Medulla oblongata (tissue), 1 donor: Measurements from ENCODE around the gene CD69.

Experiments used
- DNase-seq: peaks from one replicate; pipeline ENCODE4 v3.0.0-alpha.2; 2015; ENCODE audit errors: extremely low spot score

CD69 gene

DNA sequence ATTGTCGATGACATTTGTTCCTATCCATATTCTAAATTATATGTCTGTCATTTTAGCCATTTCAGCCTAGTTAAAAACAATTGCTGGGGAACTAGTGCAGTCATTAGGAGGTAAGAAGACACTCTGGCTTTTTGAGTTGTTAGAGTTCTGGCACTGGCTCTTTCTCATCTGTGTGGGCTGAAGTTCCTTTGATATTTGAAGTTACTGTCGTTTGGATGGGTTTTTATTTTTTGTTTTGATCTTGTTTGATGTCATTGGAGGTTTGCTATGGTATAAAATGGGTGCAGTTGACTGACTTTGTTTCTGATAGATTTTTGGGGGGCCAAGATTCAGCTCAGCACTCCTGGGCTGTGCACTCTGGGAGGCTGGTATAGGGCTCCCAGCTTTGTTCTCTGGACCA is 20.7 kb upstream of the CD69 start:
- no peak for DNase-seq

GRCh38 chr12:9779209-9779608 is 18.5 kb upstream of the CD69 start:
- no peak for DNase-seq

DNA sequence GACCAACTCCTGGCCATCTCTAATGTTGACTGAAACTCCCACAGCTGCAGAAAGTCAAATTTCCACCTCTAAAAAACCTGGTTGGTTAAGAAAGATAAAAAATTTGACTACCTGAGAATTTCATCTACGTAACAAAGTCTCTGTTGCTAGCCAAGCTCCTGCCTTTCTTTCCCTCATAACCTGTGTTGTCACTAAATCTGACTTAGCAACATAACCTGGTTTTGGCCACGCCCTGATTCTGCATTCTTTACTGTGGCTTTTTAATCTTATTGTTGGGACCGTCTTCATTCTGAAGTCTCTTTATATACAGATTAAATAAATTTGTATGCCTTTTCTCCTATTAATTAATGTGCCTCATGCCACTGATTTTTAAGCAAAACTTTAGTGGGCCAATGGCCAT is 16.1 kb upstream of the CD69 start:
- no peak for DNase-seq

DNA sequence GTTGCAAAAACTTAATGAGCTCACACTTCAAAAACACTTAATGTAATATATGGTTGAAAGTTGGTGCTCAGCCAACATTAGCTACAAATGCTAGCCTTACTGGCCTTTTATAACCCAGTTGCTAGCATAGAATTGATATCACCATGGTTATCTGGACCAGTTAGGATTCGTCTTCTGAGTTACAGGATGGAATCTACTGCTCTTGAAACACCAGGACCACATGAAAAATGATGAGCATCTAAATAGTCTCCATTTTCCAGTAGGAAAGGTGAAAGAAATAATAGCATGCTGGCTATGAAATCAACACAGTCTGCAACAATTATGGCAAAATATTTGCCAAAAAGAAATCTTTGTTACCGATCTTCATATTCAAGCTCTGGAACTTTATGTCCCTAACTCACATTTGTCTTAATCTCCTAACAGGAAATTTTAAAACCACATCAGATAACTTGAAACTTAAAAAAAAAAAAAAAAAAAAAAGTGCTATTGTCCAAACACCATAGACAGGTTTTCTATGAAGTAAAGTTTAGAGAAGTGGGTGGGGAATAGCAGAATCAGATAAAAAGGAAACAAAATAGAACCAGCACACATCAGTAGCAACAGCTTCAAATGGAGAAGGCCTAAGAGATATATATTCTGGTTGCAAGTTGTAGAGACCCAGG is 12.6 kb upstream of the CD69 start:
- no peak for DNase-seq

DNA sequence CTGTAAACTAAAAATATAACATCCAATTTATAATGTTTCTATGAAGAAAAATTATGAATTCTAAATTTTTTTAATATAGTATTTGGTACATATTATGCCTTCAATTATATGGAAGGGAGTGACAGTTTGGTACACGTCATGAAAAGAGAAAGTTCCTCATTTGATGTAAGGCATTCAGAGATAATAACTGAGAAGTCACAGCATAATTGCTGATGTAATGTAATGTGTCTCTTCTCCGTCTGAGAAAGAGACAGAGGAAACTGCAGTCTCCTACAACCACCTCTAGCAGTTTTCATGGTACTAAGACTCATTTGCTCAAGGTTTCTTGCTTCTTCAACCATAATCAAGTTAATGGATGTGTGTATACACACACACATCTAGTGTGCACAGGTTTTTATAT is 2.3 kb upstream of the CD69 start:
- DNase-seq, result no peak

DNA sequence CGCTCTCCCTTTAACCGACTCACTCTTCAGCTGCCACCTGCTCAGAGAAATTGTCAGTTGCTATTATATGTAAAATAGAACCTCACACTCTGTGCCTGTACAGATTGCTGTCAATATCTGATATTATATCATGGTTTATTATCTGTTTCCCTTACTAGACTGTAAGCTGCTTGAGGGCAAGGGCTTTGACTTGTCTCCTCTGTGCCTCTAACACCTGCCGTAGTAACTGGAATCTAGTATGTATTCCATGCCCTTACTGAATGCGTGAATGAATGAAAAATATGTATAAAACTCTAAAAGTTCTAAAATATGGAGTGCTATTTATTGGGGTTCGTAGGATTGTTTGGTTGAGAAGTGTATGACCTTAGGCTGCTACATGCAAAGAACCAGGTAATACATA is 1.7 kb upstream of the CD69 start:
- DNase-seq, result no peak

DNA sequence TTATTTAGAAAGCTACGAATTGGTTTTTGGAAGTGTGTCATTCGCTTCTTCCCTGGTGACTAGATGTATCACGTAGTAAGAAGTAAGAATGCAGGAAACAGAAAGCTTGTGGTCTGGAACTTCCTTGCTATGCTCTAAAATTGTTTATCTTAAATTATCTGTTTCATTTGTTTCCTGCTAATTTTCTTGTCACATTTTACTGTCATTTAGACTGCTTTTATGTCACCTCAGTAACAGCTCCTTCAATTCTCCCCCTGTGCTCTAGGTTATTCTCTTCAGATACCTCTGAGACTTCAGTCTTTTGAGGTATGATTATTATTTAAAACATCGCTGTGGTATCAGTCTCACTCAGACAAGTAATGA is 699 bp upstream of the CD69 start:
- peak; percentile 51 for DNase-seq

GRCh38 chr12:9760120-9760519 is 581 bp downstream of the CD69 start:
- DNase-seq, result no peak

DNA sequence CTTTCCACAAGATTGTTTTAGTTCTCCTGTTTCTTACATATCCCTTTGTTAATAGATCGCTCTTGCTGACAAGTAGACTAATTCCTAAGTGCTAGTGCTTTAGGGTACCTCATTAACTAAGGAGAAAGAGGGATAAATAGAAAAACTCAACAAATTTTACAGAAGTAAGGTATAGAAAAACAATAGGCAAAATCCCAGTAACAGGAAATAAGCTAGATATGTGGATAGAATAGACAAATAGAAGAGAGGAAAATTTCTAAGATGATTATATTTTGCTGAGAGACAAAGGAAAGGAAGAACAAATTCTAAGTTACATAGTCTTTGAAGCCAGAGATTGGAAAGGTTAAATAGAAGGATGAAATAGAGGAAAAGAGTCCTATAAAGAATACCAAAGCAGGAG is 1.0 kb downstream of the CD69 start:
- no peak for DNase-seq

GRCh38 chr12:9758119-9758518 is 2.6 kb downstream of the CD69 start:
- no peak for DNase-seq

GRCh38 chr12:9757433-9758025 is 3.2 kb downstream of the CD69 start:
- no peak for DNase-seq

GRCh38 chr12:9756706-9757105 is 4.0 kb downstream of the CD69 start:
- DNase-seq, result no peak

GRCh38 chr12:9756170-9756569 is 4.5 kb downstream of the CD69 start:
- no peak for DNase-seq

DNA sequence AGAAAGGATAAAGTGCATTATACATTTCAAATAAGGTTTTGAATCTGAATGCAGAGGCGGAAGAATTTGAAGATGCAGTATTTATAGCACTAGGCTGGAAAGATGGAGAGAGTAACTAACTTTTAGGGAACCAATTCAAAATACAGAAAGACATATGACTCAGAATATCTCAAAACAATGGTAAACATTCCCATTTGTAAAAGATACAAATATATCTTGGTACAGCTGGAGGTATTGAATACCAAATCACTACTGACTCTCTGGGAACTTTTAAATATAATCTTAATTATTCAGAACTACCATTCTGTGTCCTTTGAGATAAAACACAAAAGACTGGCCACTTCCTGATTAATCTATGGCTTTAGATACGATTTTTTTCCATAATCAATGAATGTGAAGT is 5.1 kb downstream of the CD69 start:
- no peak for DNase-seq

- no peak for DNase-seq
Measured at GRCh38 chr12:9755035-9755434, 5.7 kb downstream of the CD69 start.

DNA sequence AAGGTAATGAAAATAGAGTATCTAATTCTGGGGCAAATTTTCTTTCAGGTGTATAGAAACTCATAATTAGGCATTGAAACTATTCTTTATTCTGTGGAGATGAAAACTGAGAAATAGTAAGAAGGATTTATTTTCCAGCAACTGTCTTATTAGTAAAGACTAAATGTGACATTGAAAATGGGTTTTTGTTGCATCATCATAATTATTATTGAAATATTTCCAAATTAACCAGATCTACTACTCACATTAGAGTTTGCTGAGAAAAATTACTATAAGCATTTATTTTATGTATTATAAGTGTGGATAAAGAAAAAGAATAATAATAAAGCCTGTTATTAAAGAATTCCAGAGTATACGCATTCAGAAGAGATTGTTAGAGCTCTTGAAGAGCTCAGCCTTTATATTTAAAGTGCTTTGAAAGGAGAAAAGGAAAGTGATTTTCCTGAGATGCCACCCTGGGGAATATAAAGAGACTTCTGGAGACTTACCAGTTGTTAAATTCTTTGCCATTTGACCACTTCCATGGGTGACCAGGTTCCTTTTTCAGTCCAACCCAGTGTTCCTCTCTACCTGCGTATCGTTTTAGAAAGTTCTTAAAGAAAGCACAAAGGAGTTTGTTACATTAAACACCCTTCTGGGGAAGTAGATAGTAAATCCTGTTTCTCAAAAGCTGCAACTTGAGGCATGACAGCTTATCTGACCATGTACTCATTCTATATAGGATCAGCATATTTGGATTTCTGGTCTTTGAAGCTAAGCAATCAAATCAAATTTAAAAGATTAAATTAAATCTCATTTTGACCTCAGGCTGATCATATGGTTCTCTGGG is 6.4 kb downstream of the CD69 start:
- DNase-seq, result no peak

- no peak for DNase-seq
Measured at GRCh38 chr12:9753498-9753897, 7.2 kb downstream of the CD69 start.

GRCh38 chr12:9753073-9753472 is 7.6 kb downstream of the CD69 start:
- DNase-seq, result no peak

DNA sequence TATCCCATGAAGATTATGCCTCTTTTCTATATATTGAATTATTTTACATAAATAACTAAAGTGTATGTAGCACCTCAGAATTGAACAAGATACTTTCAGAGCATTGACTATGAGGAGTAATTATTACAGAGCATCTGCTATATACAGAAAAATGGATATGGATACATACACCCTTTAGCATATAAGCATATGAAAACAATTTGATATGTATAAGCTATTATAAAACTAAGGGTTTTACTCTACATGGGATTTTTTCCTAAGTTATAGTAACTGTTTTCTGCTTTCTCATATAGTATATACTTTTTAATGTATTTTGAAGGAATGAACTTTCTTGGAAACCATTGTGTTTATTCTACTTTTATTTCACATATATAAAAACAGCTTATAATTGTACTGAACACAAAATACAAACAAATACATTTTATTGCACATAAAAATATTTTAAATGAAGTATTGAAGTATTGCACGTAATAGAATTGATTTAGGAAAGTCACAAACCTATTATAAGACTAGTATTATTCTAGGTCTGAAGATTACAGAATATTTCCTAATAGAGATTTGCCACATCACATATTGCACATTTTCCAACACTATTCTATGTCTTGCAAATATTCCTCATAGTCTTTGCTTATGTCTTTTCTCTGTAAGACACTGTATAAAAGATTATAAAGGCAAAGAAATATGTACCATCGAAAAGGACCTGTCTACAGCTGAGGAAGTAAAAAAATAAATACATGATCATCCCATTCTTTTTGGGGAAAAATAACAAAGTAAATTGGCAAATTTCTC is 8.4 kb downstream of the CD69 start:
- DNase-seq, result no peak

DNA sequence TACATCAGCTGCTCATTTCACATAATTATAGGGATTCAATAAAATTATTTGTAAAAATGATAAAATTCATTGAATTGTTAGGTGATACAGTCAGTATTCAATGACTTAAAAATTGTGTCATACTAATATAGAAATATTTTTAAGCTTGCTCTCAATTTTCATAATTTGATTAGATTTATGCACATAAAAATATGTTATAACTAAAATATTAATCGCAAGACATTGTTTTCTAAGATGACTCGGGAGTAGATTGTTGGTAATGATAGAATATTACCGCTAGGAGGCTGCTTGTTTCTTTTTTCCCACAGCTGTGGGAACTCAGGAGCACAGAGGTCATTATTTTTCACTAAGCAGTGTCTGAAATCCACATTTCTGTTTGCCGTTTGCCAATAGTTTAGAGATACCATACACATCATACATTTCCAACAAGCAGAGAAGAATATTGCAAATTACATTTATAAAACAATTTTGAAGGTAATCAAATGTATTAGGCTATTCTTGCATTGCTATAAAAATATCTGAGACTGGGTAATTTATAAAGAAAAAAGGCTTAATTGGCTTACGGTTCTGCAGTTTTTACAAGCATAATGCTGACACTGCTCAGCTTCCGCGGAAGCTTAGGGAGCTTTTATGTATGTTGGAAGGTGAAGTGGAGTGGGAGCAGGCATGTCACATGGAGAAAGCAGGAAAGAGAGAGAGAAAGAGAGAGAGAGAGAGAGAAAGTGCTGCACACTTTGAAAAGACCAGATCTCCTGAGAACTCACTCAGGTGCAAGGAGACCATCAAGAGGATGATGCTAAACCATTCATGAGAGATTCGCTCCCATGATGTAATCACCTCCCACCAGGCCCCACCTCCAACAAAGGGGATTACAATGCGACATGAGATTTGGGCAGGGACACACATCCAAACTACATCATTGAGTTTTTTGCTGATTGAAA is 9.2 kb downstream of the CD69 start:
- DNase-seq, result no peak
